NT2/D1 (cell line): Measurements from ENCODE around the gene PRKAR2A.
A peak's percentile ranks its signal among the peaks of the same experiment; 100 is the strongest.
"Not testable (repeated sequence)": the region's sequence is repeated elsewhere in the genome, so short reads cannot be mapped to it uniquely, and the experiment has no call there.

Experiments
- DNase-seq: peaks from one replicate; pipeline ENCODE4 v3.0.0-alpha.2; 2011; ENCODE audit warnings: low read depth, low spot score
- H3K27me3 ChIP-seq: 2 replicates; pipeline ENCODE4 v1.6.0; 2011; ENCODE audit warnings: mild to moderate bottlenecking; ENCODE audit not compliant: insufficient read length, insufficient read depth
- H3K36me3 ChIP-seq: 2 replicates; pipeline ENCODE4 v1.6.1; 2011; ENCODE audit warnings: mild to moderate bottlenecking, low read length, mixed read lengths; ENCODE audit not compliant: insufficient read depth, insufficient read length
- H3K4me1 ChIP-seq: 2 replicates; pipeline ENCODE4 v1.5.1; 2011; ENCODE audit not compliant: insufficient read depth, insufficient read length
- H3K4me3 ChIP-seq: 2 replicates; pipeline ENCODE4 v1.5.1; 2011; ENCODE audit warnings: low read depth; ENCODE audit not compliant: insufficient read length
- H3K9ac ChIP-seq: 2 replicates; pipeline ENCODE4 v1.6.0; 2011; ENCODE audit warnings: low read depth; ENCODE audit not compliant: insufficient read length
- H3K9me3 ChIP-seq: 2 replicates; pipeline ENCODE4 v1.5.1; 2011; ENCODE audit warnings: mild to moderate bottlenecking, low read length; ENCODE audit not compliant: insufficient read depth
- SUZ12 ChIP-seq: IDR thresholded peaks from 2 replicates; pipeline ENCODE4 v1.6.1; 2011; ENCODE audit not compliant: insufficient read length, insufficient read depth; ENCODE audit errors: extremely low read depth
- YY1 ChIP-seq: IDR thresholded peaks from 2 replicates; pipeline ENCODE4 v1.6.1; 2011; ENCODE audit not compliant: insufficient read length, insufficient read depth
- ZNF274 ChIP-seq: IDR thresholded peaks from 2 replicates; pipeline ENCODE4 v1.6.1; 2011; ENCODE audit warnings: mild to moderate bottlenecking, low read depth, low read length

The PRKAR2A gene

GRCh38 chr3:48789665-48790064, 58.0 kb downstream of the PRKAR2A start:
- no peak for DNase-seq
- TF ChIP-seq SUZ12 (no peak), ZNF274 (no peak), YY1 (no peak)
- Histone ChIP-seq H3K4me1 (no peaks in the 10 kb centered on the region), H3K4me3 (no peak overlapping the region), H3K9ac (no peak overlapping the region), H3K27me3 (no peaks in the 10 kb centered on the region), H3K9me3 (no peaks in the 10 kb centered on the region), H3K36me3 (peaks cover 12% of the 10 kb centered on the region)

- DNase-seq: no peak
Measured at GRCh38 chr3:48788544-48789162, 59.0 kb downstream of the PRKAR2A start.

GRCh38 chr3:48784426-48785120, 63.1 kb downstream of the PRKAR2A start:
- no peaks in the 10 kb centered on the region for H3K9me3 ChIP-seq
- no peak overlapping the region for H3K9ac ChIP-seq
- peaks cover 15% of the 10 kb centered on the region for H3K36me3 ChIP-seq
- H3K4me3 ChIP-seq: no peak overlapping the region
- no peaks in the 10 kb centered on the region for H3K4me1 ChIP-seq
- no peak for TF ChIP-seq SUZ12
- no peak for TF ChIP-seq ZNF274
- TF ChIP-seq YY1: no peak
- no peaks in the 10 kb centered on the region for H3K27me3 ChIP-seq
- DNase-seq: no peak

More at GRCh38 chr3:48788544-48789162, 59.0 kb downstream of the PRKAR2A start:
- TF ChIP-seq SUZ12 (no peak), YY1 (no peak), ZNF274 (no peak)
- H3K4me3 ChIP-seq: no peak overlapping the region
- peaks cover 10% of the 10 kb centered on the region for H3K36me3 ChIP-seq
- H3K9me3 ChIP-seq: no peaks in the 10 kb centered on the region
- H3K4me1 ChIP-seq: no peaks in the 10 kb centered on the region
- no peak overlapping the region for H3K9ac ChIP-seq
- H3K27me3 ChIP-seq: no peaks in the 10 kb centered on the region

- no peaks in the 10 kb centered on the region for H3K4me1 ChIP-seq
- H3K36me3 ChIP-seq: peaks cover 10% of the 10 kb centered on the region
- H3K9me3 ChIP-seq: no peaks in the 10 kb centered on the region
- no peak for DNase-seq
- no peaks in the 10 kb centered on the region for H3K27me3 ChIP-seq
- TF ChIP-seq YY1: no peak
- no peak for TF ChIP-seq ZNF274
- no peak overlapping the region for H3K4me3 ChIP-seq
- no peak overlapping the region for H3K9ac ChIP-seq
Measured at GRCh38 chr3:48783304-48783703, 64.4 kb downstream of the PRKAR2A start.

- DNase-seq: no peak
- Histone ChIP-seq H3K36me3 (peaks cover 10% of the 10 kb centered on the region), H3K4me1 (no peaks in the 10 kb centered on the region), H3K27me3 (no peaks in the 10 kb centered on the region), H3K9ac (no peak overlapping the region), H3K9me3 (no peaks in the 10 kb centered on the region), H3K4me3 (no peak overlapping the region)
- TF ChIP-seq YY1: no peak
Measured at GRCh38 chr3:48782046-48782445, 65.6 kb downstream of the PRKAR2A start.

- H3K36me3 ChIP-seq: peaks cover 13% of the 10 kb centered on the region
- not testable (repeated sequence) for H3K27me3 ChIP-seq, H3K9ac ChIP-seq, DNase-seq, H3K4me3 ChIP-seq, H3K4me1 ChIP-seq, H3K9me3 ChIP-seq
Measured at GRCh38 chr3:48778565-48778964, 69.1 kb downstream of the PRKAR2A start.

GRCh38 chr3:48776854-48777253, 70.8 kb downstream of the PRKAR2A start:
- H3K36me3 ChIP-seq: peaks cover 16% of the 10 kb centered on the region
- no peaks in the 10 kb centered on the region for H3K9me3 ChIP-seq
- no peak overlapping the region for H3K9ac ChIP-seq
- TF ChIP-seq YY1 (no peak), ZNF274 (no peak), SUZ12 (no peak)
- no peaks in the 10 kb centered on the region for H3K4me1 ChIP-seq
- no peak for DNase-seq
- no peak overlapping the region for H3K4me3 ChIP-seq
- H3K27me3 ChIP-seq: no peaks in the 10 kb centered on the region

- no peak overlapping the region for H3K4me3 ChIP-seq
- no peak for TF ChIP-seq YY1
- TF ChIP-seq SUZ12: no peak
- no peak for TF ChIP-seq ZNF274
- peaks cover 21% of the 10 kb centered on the region for H3K36me3 ChIP-seq
- H3K4me1 ChIP-seq: no peaks in the 10 kb centered on the region
- no peak overlapping the region for H3K9ac ChIP-seq
- no peaks in the 10 kb centered on the region for H3K27me3 ChIP-seq
- no peaks in the 10 kb centered on the region for H3K9me3 ChIP-seq
- peak; percentile 36 for DNase-seq
Measured at GRCh38 chr3:48770192-48770502, 77.5 kb downstream of the PRKAR2A start.
